GM18508 (cell line): ENCODE data around the gene PPP1R3E.

Experiments
- ATAC-seq: cut with Tn5 transposase; IDR thresholded peaks from one replicate; pipeline ENCODE4 v1.9.1; 2021; ENCODE audit warnings: moderate number of reproducible peaks; ENCODE audit not compliant: insufficient read depth, unreplicated experiment

PPP1R3E gene

DNA sequence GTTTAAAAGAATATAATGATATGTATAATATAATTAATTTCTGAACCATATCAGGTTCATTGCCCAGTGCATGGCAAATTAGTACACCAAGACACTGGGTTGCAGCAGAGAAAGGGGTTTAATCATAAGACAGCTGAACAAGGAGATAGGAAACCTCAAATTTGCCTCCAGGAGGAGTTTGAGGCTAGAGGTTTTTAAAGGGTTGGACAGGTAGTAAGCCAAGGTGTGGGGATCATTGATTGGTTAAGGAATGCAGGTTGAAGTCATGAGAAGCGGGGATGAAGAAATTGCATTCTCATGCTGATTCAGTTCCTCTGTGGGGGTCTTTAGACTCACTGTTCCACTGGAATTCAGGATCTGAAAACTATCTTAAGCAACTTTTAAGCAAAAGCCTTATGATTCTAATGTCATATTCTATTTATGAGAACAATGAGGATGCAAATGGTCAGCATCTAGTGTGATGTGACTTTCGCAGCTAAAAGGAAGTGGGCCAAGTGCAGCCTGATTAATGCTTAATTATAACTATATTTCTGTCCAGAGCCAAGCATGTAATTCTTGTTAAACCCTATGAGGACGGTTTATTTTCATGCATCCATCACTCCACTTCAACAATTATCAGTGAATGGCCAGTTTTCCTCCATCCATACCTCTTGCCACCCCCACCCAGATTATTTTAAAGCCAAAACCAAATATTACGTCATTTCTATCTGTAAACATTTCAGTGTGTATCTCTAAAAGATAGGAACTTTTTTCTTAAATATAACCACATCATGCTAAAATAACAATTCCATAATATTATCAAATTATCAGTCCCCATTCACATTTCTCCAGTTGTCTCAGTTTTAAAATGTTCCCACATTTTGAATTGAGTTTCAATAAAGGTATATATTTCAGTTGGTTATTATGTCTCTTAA lies 50.0 kb downstream of the PPP1R3E start:
- ATAC-seq = no peak

DNA sequence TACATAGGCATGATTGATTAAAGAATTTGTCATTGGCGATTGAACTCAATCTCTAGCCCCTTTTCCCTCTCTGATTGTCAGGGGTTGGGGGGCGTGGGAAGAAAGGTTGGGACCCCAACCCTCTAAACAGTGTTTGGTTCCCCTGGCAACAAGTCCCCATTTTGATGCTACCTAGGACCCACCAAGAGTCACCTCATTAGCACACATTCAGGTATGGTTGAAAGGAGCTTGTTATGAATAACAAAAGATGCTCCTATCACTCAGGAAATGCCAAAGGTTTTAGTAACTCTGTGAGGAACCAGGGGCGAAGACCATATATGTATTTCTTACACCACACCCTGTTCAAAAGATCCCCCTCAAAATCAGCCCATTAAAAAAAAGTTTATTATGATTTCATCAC lies 50.7 kb downstream of the PPP1R3E start:
- ATAC-seq = no peak

DNA sequence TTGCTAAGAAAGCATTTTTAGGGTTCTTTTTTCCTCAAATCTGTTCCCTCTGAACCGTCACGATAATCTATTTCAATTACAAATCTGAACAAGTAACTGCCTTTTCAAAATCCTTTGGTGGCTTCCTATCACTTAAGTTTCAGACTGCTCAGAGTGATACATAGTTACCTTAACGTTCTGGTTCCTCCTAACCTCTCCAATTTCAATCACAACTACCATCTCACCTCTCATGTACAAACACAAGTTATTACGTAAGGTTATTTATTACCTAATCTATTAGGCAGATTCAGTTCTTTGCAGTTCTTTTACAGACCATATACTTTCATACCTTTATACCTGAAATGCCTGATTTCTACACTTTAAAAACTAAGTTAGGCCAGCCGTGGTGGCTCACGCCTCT lies 52.8 kb downstream of the PPP1R3E start:
- no peak for ATAC-seq

DNA sequence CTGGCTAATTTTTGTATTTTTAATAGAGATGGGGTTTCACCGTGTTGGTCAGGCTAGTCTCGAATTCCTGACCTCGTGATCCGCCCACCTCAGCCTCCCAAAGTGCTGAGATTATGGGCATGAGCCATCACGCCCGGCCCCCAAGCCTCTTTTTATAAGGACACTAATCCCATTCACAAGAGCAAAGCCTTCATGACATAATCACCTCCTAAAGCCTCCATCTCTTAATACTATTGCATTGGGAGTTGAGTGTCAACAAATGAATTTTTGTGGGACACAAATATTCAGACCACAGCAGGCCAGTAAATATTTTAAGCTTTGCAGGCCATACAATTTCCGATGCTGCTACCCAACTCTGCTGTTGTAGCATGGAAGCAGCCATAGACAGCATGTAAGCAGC lies 54.1 kb downstream of the PPP1R3E start:
- no peak for ATAC-seq
